Measurements from ENCODE around the gene DEPDC5.

Gene DEPDC5

DNA sequence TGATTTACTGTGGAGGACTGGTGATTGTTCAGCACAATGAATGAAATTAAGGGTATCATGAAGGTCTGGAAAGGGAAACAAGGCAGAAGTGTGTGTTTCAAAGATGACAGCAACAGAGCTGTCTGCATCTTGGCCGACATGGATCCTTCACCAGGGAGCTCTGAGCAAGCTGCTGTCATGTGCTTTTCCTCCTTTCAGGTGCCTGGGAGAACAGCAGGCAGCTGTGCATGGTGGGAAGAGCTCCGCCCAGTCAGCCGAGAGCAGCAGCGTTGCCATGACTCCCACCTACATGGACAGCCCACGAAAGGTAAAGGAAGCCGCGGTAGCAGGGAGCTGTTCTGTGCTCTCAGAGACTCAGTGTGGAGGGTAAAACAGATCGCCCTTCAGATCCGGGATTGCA, 103.4 kb downstream of the DEPDC5 start:
- no peak for DNase-seq

DNA sequence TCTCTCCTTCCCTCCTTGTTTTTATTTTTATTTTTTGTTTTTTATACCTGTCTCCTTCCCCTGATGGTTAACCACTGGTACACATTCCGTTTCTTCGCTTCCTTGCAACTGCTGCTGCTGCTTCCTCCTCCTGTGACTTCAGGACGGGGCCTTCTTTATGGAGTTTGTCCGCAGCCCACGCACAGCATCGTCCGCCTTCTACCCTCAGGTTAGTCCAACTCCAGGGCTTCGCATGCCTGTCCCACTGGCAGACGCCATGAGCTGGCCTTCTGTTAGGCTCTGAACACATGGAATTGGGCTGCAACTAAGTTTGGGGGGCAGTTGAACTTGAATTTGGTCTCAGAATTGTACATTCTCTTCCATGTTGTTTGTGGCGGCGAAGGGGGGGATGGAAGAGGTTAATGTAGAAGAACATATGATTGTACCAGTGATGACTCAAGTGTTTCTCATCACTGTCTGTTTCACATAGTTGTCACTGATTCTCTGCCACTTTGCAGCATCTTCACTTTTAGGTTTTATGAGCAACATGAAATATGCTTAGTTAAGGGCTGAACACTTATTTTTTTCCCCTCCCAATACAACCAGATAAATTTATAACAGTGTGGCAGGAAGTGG, 107.5 kb downstream of the DEPDC5 start:
- peak; percentile 20 to 24 for DNase-seq

DNA sequence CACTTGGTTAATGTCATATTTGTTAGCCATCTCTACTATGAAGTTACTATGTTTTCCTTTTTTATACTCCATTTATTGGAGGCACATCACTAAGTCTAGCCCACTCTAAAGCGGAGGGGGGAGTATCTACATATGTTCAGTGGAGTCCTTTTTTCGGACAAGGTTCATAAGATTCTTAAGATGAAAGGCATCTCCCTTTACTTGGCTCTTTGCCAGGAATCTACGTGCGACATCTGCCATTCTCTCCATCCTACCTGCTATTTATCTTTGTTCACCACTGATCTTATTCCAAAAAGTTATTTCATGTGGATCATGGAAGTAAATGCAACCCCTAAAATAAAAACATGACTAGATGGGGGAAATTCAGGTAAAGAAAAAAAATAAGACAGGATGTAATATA, 113.1 kb downstream of the DEPDC5 start:
- no peak for DNase-seq

DNA sequence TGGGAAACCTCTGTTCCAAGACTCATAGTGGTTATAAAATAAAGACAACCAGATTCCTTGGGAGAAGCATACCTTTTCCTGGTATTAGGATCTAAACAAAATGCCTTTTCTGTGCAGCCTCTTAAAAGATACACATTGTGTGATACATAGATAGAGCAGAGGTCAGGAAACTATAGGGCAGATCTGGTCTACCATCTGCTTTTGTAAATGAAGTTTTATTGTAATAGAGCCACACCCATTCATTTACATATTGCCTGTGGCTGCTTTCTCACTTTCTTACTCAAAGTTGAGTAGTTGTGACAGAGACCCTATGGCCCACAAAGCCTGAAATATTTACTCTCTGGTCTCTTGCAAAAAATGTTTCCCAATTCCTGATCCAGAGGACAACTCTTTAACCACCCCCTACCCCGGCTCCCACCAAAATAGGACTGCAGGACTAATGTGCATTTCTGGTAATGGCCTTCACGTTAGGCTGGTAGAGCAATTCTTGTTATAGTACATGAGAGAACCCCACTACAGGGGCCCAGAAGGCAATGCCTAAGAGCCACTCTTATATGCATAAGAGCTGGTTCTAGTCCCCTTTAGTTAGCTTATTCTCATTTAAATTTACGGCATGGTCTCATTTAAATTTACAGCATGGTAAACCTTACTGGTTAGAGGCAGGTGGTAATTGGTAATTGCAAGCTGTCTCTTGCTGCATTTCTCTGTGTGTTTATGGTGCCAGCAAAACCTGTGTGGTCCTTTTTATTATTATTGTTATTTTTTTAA, 113.8 kb downstream of the DEPDC5 start:
- no peak for DNase-seq

DNA sequence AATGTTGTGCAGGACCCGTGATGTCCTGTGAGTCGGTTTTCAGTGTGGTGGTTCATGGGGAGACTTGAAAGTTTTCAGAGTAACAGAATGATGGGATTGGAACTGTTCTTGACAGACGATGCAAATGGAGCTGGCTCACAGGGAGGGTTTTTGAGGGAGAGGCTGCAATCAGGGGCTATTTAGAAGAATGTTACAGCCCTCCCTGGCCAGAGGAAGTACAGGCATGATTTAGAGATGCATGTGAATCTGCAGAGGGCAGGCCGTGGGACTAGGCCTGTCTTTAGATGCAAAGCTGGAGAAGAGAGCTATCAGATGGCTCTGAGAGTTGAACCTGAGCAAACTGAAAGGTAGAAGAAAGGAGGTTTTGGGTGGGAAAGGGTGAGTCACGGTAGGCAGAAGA, 115.9 kb downstream of the DEPDC5 start:
- no peak for DNase-seq

DNA sequence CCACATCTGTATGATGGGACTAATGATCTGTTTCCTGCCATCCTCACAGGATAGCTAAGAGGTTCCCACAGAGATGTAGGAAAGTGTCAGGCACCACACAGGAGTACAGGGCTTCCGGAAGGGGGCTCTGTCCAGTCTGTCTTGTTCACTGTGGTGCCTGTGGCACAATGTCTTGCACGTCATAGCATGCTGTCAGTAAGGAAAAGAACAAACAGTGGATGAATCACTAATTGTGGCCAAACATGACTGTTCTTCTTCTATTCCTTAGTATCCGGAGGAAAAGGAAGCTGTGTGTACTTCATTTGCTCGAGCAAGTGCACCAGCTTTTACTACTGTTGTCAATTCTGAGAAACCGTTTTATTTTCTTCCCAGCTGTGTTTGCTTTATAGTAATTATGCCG, 117.1 kb downstream of the DEPDC5 start:
- no peak for DNase-seq

DNA sequence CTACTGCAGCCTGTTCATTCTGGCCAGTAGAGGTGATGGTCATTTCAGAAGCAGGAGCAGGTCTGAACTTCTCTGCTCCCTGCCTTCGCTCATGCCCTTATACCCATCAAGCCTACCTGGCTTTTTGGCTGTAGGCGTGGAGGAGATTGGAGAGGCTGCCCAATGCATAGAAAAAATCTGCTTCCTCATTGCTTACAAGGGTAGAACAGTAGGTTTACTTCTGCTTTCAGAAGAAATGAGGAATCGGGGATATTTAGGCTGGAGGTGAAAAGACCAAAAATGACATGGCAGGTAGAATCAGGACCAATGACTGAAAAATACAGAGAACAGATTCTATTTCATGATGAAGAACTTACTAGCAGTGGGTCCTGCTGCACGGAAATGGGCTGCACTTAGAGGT, 117.7 kb downstream of the DEPDC5 start:
- no peak for DNase-seq

DNA sequence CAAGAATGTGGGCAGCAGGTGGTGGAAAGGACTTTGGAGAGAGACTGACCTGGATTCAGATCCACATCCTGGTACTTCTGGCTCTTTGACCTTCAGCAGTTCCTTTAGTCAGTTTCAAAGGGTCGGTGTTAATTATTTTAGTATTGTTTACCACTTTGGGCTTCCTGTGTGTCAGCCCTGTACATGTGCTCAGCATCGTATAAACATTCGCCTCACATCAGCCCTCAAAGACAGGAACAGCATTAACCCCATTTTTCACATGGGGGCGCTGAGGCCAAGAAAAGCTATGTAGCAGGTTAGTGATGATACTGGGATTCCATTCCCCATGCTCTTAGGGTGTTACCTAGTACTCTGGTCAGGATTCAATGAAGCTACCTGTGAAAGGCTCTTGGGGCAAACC, 118.4 kb downstream of the DEPDC5 start:
- peak in 1 of 2 experiments; percentile 7 for DNase-seq

DNA sequence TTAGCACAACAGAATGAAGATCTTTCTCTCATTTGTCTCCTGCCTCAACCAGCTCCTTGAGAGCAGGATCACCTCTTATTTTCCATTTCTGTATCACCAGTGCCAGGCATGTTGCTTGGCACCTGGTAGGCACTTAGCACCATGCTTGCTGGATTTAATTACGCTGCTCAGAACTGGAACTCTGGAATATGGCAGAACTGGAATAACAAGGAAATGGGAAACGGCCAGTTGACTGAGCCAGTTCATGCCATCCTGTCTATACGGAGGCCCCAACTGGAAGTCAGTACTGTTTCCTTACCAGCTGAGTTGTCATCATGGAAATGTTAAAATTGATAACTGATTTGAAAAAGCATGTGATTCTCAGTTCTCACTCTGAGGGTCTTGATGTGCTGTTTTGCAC, 121.0 kb downstream of the DEPDC5 start:
- DNase-seq: no peak

DNA sequence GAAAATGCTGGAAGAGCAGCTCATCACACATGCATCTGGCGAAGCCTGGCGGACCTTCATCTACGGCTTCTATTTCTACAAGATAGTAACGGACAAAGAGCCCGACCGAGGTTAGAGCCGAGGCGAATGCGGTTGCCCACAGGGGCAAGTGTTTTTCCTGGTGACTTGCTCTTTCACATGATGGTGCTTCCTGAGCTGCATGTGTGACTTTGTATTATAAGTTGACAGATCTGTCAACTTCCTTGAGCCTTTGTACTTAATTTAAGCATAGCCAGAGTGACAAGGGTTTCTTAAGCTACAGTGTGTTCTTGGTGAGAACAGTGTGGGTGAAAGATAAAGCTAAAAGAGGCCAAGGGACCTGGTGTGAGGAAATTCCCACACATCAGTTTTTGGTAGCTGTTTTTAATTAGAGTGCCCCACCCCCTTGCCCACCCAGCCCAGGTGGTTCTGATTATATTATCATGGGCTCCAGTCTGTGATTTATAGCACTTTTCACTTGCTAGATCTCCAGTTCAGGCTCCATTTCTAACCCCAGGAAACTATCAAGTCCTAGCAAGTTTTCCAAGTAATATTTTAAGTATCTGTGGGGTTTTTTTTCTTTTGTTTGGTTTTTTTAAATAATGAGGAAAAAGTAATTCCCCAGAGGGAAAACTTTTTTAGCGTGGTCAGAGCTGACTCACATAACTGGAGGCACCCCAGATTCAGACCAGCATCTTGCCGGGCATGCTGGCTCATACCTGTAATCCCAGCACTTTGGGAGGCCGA, 122.5 kb downstream of the DEPDC5 start:
- DNase-seq: no peak

DNA sequence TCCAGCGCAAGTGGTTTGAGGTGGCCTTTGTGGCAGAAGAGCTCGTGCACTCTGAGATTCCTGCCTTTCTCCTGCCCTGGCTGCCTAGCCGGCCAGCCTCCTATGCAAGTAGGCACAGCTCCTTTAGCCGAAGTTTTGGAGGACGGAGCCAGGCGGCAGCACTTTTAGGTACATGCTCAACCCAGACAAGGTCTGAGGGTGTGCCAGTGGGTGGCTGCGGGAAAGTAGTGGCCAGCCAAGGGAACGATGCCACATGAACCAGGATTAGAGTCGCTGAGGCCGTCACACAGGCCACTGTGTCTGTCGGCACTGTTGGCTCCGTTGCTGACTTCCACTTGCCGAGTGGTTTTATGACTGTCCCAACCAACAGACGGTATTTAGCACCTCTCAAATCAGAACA, 125.8 kb downstream of the DEPDC5 start:
- DNase-seq: no peak

DNA sequence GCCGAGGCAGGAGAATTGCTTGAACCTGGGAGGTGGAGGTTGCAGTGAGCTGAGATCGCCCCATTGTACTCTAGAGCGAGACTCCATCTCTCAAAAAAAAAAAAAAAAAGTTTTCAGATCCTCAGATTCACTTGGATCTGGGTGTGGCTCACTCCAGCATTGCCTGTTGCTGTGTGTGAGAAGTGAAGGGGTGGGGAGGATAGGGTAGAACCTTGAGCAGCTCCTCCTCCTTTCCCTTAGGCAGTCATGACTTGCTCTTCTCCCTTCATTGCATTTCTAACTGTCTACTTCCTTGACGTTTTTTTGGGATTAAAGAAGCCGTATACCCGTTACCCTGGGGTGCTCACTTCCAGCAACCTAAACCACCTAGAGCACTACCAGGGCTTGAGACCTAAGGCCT, 127.4 kb downstream of the DEPDC5 start:
- DNase-seq: no peak

DNA sequence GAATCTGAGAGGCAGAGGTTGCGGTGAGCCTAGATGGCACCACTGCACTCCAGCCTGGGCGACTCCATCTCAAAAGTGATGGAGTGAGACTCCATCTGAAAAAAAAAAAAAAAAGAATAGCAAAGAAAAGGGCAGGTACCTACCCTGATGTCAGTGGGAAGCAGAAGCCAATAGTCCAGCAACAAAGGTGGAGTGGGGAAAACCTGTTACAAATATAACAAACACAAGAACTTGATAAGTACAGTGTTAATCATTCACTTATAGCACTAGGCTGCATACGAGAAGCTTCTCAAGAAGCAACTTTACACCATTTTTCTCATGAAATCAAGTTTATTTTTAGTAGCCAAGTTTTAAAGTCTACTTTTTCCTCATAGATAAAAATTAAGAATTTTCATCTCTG, 128.0 kb downstream of the DEPDC5 start:
- DNase-seq: no peak

DNA sequence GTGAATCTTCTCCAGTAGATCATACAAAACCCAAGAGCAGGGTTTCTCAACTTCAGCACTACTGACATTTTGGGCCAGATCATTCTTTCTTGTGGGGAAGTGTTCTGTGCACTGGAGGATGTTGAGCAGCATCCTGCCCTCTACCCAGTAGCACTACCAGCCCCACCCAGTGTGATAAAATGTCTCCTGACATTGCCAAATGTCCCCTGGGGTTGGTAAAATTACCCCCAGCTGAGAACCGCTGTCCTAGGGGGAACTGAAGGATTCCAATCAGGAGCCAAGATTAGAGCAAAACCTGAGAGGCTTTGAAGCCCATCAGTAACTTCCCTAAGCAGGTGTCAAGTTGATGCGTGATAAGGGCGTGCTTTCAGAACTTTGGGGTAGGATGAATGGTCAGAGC, 129.2 kb downstream of the DEPDC5 start:
- DNase-seq: no peak

DNA sequence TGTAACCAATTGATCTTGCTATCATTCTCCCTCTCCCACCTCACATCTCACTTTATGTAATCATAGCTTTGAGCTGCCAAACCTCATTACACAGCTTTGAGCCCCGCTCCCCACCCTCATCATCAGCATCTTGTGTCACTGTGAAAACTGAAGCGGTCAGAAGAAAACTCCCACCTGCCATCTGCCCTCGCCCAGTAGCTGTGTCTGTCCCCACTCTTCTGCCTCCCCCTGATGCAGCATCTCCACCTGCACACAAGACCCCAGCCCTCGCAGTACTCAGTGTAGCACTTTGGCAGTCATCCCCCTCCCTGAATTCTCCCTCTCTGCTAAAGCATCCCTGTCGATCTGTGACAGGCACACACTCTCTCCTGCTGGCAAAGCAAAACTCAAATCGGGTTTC, 130.2 kb downstream of the DEPDC5 start:
- no peak for DNase-seq

DNA sequence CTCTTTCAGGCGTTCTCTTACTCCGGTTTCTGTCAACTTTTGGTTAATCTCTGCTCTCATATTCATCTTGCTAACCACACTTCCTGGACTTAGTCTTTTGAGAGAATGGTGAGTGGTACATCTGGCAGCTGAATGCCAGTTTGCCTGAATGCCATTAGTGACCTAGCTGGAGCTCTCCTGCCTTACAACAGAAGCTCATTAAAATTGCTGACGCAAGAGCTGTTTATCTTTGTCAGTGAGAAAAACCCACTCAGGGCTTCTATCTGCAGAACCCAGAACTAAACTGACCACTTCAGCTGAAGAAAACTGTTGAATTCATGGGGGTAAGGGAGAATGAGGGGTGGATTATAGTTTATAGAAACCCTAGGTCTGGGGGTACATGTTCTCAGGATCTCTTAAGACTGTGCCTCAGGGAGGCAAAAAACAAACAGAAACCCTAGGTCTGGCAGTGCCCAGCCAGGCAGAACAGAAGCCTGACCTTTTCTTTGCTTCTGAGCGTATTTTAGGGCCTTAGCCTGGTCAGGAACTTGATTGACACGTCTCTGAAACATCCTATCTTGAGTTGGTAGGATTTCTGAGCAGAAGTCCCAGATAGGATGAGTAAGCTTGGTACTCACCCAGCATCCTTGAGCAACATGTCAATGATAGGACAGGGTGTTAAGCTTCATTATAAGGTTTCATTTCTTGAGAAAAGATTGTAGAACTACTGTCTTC, 137.7 kb downstream of the DEPDC5 start:
- DNase-seq: no peak

DNA sequence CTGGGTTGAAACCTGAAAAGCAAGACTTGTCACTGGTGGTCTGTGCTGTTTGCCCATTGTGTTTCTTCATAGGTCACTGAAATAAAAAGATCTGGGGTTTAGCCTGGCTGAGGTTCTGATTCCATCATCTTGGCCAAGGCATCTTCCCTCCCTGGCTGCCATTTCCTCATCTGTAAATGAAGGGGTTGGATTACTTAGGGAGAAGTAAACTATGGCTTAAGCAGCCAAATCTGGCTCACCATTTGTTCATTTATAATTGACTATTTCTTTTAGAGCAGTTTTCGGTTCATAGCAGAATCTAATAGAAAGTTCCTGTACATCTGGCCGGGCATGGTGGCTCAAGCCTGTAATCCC, 138.2 kb downstream of the DEPDC5 start:
- no peak for DNase-seq

DNA sequence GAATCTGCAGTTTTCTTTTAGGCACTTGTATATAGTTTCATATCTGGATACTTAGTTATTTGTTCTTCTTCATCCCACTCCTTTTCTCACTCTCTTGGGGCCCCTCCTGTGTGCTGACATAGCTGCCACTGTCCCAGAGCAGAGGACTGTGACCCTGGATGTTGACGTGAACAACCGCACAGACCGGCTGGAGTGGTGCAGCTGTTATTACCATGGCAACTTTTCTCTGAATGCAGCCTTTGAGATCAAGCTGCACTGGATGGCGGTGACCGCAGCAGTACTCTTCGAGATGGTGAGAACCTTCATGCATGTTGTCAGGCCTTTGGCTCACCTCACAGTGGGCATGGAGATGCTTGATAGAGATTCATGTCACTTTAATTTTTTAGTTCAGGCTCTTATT, 139.6 kb downstream of the DEPDC5 start:
- no peak for DNase-seq

DNA sequence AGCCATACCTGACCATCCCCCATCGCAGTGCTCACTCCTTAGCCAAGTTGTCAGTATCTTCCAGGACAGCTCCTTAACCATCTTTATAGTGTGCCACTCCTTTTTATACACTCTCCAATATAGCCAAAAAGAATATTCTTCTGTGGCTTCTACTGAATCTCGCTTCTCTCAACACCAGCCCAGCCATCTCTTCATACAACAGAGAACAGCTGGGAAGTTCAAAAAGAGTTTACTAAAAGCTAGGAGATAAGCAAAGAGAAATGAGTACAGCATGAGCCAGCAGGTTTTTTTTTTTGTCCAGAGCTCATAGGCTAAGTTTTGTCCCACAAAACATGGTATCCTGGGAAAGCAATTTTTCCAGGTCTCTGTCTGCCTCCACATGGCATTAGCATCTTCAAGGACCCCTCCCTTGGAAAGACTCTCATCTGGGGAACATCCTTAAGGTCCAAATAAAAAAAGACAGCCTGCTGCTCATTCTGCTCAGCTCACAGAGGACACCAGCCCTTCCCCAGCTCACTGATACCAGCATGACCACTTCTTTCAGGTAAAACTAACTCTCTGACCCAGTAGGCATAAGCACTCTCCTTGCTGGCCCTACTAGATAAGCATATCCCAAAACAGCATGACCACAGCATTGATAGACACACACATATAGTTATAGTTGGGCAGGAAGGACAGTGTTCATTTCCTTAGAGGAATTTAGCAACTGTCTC, 141.7 kb downstream of the DEPDC5 start:
- no peak for DNase-seq

DNA sequence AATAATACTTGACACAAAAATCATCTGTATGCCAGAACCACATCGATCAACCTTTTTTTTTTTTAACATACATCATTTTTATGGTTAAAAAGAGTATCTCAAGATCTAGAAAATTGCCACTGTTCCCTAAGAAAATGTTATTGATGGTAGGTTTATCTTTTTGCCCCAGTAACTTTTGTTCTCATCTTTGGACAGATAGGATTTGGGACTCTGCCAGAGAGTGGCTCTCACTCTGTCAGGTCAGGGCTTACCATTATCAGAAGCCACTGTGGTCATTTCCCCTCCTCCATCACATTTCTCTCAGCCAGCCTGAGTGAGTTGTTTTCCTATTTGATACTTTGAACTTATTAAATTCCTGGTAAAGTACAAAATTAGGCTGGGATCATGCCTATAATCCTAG, 142.7 kb downstream of the DEPDC5 start:
- no peak for DNase-seq

DNA sequence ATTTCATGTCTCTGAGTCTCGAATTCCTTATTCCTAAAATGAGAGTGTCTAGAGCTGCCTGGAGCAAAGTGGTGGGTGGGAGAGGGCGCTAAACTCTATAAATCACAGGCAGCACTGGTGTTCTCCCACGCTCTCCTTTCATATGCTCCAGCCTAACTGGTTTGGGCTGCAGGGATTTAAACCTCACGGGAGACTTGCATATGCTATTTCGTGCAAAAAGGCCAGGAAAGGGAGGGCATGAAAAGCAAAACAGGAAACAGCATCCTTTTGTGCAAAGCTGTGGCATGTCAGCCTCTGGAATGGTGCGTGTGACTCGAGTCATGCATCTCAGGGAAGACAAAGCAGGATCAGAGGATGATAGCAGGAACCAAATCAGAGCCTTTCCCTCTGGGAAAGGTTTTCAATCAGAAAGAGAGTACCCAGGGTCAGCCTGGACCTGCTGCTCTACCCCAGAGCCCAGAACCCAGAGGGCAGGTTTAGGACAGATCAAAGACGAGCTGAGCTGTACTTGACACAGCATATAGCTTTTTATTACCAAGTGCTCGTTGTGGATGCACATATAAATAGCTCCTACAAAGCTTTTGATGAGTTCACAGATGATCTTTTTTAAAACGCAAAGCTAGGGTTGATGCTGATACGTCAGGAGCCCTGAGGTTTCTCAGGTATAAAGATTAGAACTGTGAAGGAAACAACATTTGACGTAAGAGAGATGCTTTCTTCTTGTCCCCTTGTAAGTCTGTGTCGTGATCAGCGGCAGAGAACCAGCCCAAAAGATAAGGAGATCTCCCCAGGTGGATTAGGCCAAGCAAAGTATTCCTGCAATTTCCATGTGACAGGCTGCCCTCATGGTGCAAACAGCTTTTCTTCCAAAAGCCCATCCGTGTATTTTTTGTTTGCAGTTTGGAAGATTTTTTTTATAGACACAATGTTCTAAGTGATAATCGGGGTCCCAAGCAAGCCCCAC, 144.3 kb downstream of the DEPDC5 start:
- DNase-seq: no peak

DNA sequence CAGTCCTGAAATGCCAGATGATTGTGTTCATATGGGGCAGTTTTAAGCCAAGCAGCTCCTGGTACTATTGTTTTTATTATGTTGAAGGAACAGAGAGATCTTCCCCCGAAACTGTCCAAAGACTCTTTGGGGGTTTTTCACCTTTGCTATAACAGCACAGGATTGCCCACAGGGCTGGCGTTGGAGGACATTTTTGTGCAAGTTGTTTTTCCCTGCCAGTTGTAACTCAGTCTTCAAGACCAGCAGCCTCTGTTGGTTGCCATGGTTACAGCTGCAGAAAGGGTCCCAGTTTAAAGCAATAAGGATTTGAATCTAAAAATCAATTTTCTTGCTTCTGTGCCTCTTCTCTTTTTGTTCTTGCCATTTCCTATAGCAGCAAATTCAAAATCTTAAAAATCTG, 145.1 kb downstream of the DEPDC5 start:
- no peak for DNase-seq
